GM21367 (cell line): ENCODE data around the gene ACAP1.

Experiments
- ATAC-seq: cut with Tn5 transposase; IDR thresholded peaks from one replicate; pipeline ENCODE4 v1.9.1; 2021; ENCODE audit not compliant: unreplicated experiment

ACAP1 gene, protein sequence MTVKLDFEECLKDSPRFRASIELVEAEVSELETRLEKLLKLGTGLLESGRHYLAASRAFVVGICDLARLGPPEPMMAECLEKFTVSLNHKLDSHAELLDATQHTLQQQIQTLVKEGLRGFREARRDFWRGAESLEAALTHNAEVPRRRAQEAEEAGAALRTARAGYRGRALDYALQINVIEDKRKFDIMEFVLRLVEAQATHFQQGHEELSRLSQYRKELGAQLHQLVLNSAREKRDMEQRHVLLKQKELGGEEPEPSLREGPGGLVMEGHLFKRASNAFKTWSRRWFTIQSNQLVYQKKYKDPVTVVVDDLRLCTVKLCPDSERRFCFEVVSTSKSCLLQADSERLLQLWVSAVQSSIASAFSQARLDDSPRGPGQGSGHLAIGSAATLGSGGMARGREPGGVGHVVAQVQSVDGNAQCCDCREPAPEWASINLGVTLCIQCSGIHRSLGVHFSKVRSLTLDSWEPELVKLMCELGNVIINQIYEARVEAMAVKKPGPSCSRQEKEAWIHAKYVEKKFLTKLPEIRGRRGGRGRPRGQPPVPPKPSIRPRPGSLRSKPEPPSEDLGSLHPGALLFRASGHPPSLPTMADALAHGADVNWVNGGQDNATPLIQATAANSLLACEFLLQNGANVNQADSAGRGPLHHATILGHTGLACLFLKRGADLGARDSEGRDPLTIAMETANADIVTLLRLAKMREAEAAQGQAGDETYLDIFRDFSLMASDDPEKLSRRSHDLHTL

DNA sequence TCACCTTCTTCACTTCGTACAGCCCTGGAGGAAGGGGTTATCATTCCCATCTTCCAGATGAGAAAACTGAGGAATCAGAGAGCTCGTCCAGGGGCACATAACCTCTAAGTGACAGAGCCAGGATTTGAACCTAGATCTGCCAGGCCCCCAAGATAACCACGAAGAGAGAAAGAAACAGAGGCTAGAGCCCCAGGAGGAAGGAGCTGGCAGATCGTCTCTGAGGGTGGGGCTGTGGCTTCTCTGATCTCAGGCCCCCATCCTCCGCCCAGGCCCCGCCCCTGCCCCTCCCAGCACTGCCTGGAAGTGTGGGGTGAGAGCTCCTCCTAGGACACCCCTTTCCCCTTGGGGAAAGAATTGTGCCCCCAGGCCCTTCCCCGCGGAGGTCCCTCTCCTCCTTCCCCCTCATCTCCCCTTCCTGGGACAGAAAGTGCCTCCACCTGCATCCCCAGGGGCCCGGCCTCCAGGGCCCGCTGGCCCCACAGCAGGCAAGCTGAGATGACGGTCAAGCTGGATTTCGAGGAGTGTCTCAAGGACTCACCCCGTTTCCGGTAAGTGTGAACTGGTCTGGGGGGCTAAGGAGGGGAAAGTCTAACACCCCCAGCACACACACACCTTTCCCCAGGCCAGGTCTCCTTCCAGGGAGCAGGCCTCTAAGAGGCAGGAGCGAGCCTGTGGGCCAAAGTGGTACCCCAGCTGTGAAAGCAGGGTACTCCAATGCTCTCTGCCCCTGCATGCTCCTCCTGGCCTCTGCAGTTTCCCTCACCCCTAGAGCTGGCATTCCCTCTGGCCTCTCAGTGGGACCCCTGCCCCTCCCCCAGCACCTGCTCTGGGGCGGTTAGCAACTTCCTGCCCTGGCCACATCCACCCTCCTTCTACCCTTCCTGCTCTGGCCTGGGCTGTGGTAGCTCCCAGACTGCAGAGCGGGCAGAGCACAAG is at the start of gene ACAP1:
Gene ACAP1, plus strand, starts transcription at position 290 of the 936 bp plus-strand sequence. Its CDS starts 206 bp downstream, at position 496.
- ATAC-seq = no peak

DNA sequence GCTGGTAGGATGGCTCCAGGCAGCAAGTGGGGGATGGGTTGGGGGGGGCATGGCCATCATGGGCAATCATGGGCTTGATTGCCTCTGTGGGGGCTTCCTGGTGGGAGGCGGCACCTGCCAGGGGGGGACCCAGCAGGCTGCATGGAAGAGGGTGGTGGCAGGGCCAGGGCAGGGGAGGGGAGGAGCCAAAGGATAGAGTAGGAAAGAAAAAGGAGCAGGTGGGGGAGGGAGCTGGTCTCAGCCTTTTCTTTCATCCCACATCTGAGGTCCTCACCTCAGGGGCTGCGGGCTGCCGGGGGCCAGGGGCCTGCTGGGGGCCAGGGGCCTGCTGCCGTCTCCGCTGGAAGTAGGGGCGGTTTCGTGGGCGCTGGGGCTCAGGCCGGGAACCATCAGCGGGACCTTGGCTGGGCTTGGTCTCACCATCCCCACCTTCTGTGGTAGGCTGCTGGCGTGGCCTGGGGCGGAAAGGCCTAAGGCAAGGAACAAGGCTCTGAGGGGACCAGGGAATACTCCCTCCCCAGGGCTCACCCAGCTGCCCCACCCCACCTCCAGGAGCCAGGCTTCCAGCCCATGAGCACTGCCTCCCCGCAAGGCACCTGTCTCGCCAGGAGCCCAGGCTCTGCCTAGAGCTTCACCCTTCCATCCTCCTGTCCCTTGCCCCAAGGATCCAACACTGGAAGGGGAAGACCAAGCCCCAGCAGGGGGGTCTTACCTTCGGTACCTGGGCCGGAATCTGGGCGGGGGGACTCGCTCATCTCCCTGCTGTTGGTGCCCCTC is 46.9 kb upstream of the ACAP1 start:
- ATAC-seq = no peak

DNA sequence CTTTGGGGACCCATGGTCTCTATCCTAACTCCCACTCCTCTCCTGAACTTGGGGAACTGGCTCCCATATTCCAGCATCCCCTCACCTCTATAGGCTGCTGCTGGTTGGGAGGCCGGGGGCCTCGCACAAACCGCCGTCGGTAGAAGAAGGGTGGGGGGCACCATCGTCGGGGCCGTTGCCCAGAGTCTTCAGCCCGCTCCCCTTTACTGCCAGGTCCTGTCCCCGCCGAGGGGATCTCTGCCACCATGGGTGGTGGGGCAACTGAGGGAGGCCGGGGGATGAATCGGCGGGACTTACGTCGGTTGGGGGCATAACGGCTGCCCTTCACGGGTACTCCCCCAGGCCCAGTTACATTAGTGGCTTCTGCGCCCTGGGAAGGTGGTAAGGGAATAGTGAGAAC is 46.2 kb upstream of the ACAP1 start:
- ATAC-seq = no peak

DNA sequence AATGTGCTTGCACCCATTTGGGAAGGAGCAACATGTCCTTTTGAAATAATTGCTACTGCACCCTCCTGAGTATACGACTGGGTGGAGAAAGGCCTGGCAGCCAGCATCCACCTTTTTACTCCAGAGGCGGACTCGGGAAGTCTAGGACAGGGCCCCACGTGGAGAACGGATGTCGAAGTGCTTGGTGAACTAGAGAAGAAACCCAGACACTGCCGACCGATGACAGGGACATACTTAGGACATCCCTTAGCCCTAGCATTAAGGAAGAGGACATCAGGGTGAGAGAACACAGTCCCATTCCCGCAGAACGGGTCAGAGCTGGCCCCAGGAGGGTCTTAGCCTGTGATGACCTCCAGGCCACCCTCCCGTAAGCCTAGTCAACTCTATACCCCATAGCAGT is 45.6 kb upstream of the ACAP1 start:
- no peak for ATAC-seq

DNA sequence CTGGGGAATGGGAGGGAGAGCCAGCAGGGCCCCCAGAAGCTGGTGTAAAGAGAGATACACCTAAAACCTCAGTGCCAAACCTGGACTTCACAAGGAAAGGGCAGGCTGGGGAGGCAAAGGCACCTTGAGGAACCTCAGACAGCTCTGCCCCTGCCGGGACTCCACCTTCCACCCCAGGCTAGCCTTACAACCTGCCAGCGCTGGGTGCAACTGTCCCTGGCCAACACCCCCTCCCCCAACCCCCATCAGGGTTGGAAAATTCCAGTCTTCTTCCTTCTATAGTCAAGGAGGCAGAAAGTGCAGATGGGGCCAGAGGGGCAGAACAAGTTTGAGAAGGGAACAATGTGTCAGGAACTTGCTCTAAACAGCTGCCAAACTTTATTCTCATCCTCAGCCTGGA is 44.1 kb upstream of the ACAP1 start:
- ATAC-seq = no peak

DNA sequence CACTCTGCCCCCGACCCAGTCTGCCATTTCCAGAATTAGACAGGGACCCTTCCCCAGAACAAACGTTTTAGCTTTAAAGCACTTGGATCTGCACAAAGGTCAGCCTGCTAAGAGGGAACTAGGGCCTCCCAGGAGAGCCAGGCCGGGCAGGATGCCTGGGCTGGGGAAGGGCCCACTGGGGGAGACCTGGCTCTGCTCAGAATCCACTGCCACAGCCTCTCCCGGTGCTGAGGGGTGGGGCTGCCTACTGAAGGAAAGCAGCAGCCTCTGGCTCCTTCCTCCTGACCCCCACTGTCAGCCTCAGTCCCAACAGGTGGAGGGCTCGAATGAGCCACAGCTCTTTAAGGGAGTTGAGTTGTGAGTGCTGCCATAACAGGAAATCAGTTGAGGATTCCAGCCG is 43.6 kb upstream of the ACAP1 start:
- ATAC-seq = no peak

DNA sequence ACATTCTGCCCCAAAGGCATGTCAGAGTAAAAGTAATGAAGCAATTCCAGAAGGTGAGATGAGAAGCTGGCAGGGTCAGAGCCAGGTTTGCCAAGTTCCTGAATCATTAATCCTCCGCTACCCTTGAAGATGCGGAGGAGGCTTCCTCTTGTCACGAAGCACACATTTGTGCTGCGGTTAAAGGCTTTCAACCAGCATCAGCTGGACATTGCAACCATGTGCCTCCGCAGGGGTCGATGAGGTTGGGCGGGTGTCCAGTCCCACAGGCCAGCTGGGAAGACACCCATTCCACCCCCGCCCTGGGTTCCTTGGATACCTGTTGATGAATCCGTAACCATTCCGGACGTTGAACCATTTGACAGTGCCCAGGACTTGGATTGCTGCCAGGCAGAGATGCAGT is 43.2 kb upstream of the ACAP1 start:
- no peak for ATAC-seq

DNA sequence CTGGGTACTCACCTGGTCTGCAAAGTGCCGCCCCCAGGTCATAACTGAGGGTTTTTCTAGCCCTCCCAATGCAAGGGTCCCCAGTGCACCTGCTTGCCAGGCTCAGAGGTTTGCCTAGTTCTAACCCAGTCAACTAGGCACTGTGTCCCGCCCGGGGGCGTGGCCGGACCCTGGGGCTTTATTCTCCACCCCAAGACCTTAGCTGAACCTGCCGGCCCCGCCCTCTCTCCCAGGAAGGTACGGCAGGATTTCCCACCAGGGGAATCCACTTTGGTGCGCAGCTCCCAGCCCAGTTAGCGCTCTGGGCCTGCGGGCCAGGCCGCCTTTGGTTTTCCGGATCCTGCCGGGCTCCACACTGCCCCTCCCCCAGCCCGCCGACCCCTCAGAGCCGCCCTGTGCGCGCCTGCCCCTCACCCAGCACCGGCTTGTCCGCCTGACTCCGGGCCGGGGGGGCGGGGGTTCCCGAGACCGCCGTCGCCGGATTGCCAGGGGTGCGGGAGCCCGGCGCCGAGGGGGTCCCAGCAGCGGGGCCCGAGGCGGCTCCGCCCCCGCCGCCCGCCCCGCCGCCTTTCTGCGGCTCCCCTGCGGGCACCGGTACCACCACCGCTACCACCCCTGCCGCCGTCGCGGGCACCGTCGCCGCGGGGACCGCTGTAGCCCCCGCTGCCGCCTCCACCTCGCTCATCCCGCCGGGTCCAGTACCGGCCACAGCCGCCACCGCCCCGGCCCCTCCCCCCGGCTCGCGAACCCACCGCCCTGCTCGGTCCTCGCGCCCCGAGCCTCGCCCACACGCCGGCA is 42.3 kb upstream of the ACAP1 start:
- no peak for ATAC-seq

DNA sequence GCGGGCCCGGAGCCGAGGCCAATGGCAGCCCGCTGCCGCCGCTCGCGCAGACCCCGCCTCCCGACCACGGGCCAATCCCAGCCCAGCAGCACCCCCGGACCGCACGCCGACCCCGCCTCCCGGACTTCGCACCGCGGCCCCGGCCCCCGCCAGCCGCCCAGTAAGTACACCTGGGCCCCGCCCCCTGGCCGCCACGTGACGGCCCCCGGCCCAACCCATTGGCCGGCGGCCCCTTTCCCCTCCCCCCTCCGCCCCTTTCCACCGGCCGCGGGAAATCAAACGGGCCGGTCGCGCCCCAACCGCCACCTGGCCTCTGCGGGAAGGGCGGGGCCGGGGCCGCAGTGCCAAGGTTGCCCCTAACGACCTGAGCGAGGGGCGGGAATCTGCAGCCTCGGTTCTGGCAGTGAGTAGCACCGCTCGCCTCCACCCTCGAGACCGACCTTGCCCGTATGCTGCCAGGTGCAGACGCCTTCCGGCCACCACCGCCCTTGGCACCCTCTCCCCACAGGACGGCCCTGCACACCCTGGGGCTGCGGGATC is 41.6 kb upstream of the ACAP1 start, which contains the start of gene YBX2:
Gene YBX2, minus strand, starts transcription at position 26 of the 540 bp plus-strand sequence. CDS start 139 bp downstream, outside the sequence.
- ATAC-seq = no peak

DNA sequence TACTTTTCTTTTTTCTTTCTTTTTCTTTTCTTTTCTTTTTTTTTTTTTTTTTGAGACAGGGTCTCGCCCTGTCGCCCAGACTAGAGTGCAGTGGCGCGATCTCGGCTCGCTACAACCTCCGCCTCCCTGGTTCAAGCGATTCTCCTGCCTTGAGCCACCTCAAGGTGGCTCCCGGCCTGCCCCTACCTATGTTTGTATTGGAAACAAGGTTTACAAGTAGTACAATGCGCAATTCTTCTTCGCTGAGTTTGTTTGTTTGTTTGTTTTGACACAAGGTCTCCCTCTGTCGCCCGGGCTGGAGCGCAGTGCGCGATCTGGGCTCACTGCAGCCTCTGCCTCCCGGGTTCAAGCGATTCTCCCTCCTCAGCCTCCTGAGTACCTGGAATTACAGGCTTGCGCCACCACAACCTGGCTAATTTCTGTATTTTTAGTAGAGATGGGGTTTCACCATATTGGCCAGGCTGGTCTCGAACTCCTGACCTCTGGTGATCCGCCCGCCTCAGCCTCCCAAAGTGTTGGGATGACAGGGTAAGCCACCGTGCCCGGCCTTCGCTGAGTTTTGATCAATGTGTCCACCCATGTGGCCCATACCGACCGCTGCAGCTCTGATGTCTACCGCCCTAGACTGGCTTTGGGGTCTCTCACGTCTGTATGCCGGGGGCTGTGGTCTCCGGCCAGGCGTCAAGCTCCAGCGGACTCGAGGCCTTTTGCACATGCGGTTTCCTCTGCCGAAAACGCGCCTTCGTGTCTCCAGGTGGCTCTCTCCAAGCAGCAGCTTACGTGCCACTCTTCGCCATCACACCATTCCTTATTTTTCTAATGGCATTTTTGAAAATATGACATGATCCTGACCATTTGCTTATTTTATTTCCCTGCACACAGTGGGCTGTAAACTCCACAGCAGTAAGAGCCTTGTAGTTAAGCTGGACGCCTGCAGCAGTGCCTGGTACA is 40.8 kb upstream of the ACAP1 start:
- no peak for ATAC-seq

DNA sequence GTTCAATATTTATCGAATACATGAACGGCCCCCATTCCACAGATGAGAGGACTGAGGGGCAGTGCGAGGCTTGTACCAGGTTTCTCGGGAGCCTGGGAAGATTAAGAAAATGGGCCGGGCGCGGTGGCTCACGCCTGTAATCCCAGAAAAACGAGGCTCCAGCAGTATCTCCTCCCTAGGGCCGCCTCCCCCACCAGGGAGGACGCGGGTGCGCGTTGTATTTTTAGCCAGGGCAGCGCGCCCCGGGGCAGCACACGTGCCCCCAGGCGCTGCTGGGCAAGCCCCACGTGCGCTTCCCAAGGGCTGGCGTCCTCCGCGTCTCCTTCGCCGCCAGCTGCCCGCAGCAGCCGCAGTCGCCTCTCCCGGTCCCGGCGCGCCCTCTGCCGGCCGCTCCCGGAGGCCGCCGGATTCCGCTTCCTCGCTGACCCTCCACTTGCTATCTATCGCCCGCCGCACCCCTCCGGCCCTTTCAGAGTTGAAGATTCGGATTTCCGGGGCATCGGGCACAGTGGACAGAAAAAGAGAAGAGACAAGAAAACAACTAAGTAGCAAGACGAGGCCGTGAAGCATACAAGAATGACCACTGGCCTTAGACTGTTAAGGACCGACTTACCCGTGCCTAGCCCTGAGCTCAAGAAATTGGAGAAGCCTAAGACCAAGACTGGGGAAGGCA is 40.0 kb upstream of the ACAP1 start:
- no peak for ATAC-seq

DNA sequence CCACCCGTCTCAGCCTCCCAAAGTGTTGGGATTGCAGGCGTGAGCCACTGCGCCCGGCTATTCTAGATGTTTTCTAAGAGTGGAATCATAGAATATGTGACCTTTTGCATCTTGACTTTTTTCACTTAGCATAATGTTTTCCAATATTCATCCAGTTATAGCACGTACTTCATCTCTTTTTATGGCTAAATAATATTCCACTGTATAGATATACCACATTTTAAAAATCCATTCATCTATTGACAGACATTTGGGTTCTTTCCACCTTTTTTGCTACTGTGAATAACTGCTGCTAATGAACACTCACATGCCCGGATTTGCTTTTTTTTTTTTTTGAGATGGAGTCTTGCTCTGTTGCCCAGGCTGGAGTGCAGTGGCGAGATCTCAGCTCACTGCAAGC is 32.1 kb upstream of the ACAP1 start:
- ATAC-seq = no peak

DNA sequence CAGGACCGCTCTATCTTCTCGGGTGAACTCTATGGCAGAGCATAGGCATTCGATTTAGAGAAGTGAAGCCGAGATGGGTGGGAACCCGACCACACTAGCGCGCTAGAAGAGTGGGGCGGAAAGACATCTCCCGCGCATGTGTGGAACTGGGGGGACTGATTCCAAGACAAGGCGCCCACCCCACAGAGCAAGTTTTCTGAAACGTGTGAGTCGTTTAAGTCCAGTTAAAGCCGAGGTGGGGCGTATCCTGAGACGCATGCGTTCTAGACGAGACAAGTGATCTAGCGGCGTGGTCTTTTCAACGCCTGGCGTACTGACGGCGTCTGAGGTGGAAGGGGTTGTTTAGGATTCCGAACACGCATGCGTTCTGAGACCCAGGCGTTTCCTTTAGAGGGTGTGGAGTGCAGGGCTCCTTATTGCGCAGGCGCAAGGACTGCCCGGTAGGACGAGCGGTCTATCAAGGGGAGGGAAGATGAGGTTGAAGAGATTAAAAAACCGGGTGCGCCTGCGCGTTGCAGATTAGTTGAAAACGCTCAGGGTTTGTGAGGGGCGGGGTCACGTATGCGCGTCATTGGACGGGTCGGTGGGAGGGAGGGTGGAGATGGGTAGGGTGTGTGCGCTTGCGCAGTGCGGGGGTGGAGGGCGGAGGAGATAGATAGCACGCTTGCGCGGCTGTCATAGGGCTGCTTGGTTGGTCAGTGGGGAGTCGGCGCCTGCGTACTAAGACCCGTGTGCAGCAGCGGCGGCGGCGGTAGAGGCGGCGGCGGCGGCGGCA is 29.2 kb upstream of the ACAP1 start, which contains the start of gene EIF5A:
Gene EIF5A, plus strand, starts transcription at position 718 of the 775 bp plus-strand sequence. CDS start 2,008 bp downstream, outside the sequence.
- peak; percentile 53 for ATAC-seq

DNA sequence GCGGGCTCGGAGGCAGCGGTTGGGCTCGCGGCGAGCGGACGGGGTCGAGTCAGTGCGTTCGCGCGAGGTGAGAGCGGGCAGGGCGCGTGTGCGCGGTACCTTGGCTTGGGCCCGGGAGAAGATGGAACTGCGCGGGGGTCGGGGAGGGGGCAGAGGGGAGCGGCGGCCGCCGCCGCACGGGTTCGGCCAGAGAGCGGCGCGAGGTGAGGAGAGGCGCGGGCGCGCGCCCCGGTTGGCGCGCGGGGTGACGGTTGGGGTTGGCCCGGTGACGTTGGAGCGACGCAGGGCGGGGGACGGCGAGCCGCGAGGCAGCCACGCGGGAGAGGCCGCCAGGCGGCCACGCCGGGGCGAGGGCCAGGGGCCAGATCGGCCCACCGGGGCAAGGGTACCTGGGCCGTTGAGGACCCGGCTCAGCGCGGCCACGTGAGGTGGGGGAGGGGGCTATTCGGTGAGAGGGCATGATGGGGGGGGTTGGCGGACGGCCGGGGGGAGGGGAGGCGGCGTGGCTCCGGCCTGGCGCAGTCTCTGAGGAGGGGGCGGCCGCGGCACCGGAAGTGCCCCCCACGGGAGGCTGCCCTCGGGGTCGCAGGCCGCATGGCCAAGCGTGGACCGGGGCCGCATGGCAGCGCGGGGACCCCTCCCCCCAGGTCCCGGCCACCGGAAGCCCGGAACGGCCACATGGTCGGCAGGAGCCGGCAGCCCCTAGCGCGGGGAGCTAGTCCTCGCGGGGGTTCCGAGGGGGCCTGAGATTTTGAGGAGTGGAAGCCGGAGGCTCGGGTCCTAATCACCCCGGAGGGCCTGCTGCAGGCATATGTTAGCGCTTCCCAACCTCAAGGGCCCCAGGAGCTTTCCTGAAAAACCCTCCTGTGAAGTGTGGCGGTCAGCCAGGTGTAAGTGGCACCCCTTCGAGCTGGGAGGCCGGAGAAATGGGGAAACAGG is 28.4 kb upstream of the ACAP1 start:
- ATAC-seq = peak; percentile 4

DNA sequence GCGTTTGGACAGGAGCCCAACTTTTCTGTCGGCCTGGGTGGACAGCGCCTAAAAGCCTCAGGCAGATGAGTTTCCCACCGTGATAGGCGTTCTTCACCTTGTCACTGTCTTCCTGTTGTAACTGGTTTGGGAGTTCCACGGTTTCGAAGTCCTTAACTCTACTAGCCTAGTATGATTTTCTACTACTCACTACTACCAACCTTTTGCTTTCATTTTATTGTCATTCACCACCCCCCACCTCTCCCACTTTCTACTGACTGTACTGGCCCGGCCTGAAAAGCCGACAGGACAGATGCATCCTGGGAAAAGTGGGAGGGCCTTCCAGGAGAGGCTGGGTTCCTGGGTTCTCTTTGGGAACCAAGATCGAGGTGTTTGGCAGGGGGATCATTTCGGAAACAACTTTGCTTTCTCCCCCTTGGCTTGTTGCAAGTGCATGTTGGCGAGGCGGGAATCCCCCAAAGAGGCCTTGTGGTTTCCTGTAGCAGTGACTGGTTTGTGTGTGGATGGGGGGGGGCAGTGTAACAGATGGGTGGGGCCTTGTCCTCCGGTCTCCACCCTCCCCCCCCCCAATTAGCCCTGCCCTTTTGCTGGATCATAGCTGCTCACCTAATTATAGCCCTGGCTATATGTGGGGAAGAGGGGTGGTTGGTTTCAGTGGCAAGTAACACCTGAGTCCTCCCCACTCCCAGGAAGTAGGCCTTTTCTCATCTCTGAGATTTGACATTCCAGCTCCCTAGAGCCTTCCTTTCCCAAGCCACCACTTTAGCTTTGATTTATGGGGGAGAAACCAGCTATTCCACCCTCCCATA is 27.5 kb upstream of the ACAP1 start:
- no peak for ATAC-seq
